GM12892 (cell line): ENCODE measurements around the gene KNL1.

Experiments used
- POLR2A ChIP-seq: IDR thresholded peaks from 2 replicates; pipeline ENCODE4 v1.6.1; 2011; ENCODE audit warnings: low read depth, low read length, control low read depth
- POLR2AphosphoS5 ChIP-seq: IDR thresholded peaks from 2 replicates; pipeline ENCODE4 v1.6.1; 2011; ENCODE audit warnings: low read depth, low read length, control low read depth
- TAF1 ChIP-seq: IDR thresholded peaks from 2 replicates; pipeline ENCODE4 v1.6.1; 2011; ENCODE audit warnings: low read depth, mild to moderate bottlenecking, control low read depth, low read length, borderline replicate concordance

DNA sequence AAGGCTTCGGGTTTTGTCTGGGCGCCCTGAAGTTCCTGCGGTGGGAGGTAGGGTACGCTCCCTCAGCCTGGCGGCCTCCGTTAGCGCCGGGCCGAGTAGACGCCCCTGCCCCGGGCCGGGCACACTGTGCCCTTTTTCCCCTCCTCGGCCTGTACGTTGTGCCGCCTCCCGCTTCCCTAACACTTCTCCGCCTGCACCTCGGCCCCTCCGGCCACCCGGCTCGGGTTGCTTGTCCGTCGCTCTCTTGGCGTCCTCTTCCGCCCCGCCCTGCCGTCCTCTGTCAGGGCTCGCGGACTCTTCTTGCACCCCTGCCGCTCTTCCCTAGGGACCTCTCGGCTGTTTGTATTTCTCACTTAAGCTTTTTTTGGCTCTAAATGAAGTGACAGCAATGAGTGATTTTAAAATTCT is 384 bp downstream of the KNL1 start:
- TF ChIP-seq POLR2A (no peak), POLR2AphosphoS5 (no peak), TAF1 (0 out of 2 replicates have a peak, but pooled peaks have one; percentile 12)
